Adrenal gland (tissue), 5 donors: ENCODE results near the gene HYAL3.

ENCODE experiments used
- POLR2A ChIP-seq, 2 donors: fragments of 450-650 bp; IDR thresholded peaks; one replicate each; pipeline ENCODE4 v1.6.1; 2017; ENCODE audit warnings: antibody characterized with exemption in 2 of 2, mild to moderate bottlenecking in 2 of 2, moderate library complexity in 1 of 2
- TF ChIP-seq, protein P1 (sequence below), 6 experiments: fragments of 450-650 bp in 4 of 6; fragments of 200-600 bp in 2 of 6; sonication (generic) in 1 of 6; IDR thresholded peaks; 1 replicate in 5 of 6; 2 replicates in 1 of 6; pipeline versions ENCODE4 v1.5.1 to v1.8.0; 2016 to 2021; ENCODE audit warnings: antibody characterized with exemption in 6 of 6, mild to moderate bottlenecking in 2 of 6, moderate library complexity in 1 of 6
- donor health status: DM: no; HTN: no; CAD: no.

DNA sequence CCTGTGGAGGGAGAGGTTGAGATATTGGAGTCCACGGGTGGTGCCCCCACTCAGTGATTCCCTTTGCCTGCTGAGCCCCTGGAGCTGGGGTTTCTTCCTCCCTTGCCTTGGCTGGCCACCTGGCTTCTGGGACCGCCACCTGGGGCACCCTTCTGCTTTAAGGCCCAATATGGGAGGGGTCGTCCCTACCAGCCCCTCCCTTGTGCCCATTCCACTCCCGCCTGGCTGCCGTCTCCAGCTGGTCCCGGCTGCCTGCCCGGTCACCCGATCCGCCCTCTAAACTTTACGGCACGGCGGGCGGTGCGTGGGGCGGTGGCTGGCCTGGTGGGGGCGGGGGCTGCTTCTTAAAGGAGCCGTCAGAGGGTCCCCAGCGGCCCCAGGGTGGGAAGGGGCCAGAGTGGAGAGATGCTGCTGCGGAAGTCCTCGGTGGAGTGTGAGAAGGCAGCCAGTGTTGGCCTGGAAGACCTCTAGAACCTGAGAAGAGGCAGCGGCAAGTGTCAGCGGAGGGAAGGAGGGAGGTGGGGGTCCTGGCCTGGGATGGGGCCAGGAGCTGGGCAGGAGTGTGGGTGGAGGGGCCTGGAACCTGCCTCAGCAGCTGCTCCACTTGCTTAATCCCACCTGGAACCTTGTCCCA, 31.8 kb downstream of the HYAL3 start:
- TF ChIP-seq, protein P1, sequence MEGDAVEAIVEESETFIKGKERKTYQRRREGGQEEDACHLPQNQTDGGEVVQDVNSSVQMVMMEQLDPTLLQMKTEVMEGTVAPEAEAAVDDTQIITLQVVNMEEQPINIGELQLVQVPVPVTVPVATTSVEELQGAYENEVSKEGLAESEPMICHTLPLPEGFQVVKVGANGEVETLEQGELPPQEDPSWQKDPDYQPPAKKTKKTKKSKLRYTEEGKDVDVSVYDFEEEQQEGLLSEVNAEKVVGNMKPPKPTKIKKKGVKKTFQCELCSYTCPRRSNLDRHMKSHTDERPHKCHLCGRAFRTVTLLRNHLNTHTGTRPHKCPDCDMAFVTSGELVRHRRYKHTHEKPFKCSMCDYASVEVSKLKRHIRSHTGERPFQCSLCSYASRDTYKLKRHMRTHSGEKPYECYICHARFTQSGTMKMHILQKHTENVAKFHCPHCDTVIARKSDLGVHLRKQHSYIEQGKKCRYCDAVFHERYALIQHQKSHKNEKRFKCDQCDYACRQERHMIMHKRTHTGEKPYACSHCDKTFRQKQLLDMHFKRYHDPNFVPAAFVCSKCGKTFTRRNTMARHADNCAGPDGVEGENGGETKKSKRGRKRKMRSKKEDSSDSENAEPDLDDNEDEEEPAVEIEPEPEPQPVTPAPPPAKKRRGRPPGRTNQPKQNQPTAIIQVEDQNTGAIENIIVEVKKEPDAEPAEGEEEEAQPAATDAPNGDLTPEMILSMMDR (IDR thresholded peaks at IDR 0.05), result no peak
- TF ChIP-seq POLR2A (IDR thresholded peaks at IDR 0.05), result no peak
